Measurements from ENCODE around the gene PML. TPM values are rescaled to one million over a fixed set of nuclear protein-coding genes. Genes with fewer than 3 reads are reported as not detected.

The PML gene
- total RNA-seq, 1 donor from 2014 or later, result 28.4 TPM

GRCh38 chr15:74006774-74007639, 12.5 kb downstream of the PML start:
- no peak for DNase-seq (ENCODE audit: low read depth, low spot score)

GRCh38 chr15:74007820-74008371, 13.4 kb downstream of the PML start:
- no peak for DNase-seq (ENCODE audit: low read depth, low spot score)

- DNase-seq (ENCODE audit: low read depth, low spot score), result no peak
Observed at GRCh38 chr15:74008901-74009300, 14.4 kb downstream of the PML start.

- no peak for DNase-seq (ENCODE audit: low read depth, low spot score)
Observed at GRCh38 chr15:74010929-74011540, 16.5 kb downstream of the PML start.

- DNase-seq (ENCODE audit: low read depth, low spot score), result peak; percentile 78
Observed at GRCh38 chr15:74011610-74012009, 17.1 kb downstream of the PML start.

- DNase-seq (ENCODE audit: low read depth, low spot score), result no peak
Observed at GRCh38 chr15:74013374-74013894, 18.9 kb downstream of the PML start.

GRCh38 chr15:74019734-74020133, 25.2 kb downstream of the PML start:
- no peak for DNase-seq (ENCODE audit: low read depth, low spot score)

- no peak for DNase-seq (ENCODE audit: low read depth, low spot score)
Observed at GRCh38 chr15:74022706-74023470, 28.4 kb downstream of the PML start.

- DNase-seq (ENCODE audit: low read depth, low spot score), result no peak
Observed at GRCh38 chr15:74024687-74025086, 30.2 kb downstream of the PML start.

GRCh38 chr15:74025436-74025835, 30.9 kb downstream of the PML start:
- DNase-seq (ENCODE audit: low read depth, low spot score), result peak; percentile 45

- no peak for DNase-seq (ENCODE audit: low read depth, low spot score)
Observed at GRCh38 chr15:74027688-74028087, 33.2 kb downstream of the PML start.

- DNase-seq (ENCODE audit: low read depth, low spot score), result no peak
Observed at GRCh38 chr15:74028646-74029045, 34.1 kb downstream of the PML start.

- no peak for DNase-seq (ENCODE audit: low read depth, low spot score)
Observed at GRCh38 chr15:74032046-74032445, 37.5 kb downstream of the PML start.

GRCh38 chr15:74032606-74033561, 38.4 kb downstream of the PML start:
- DNase-seq (ENCODE audit: low read depth, low spot score), result no peak

- DNase-seq (ENCODE audit: low read depth, low spot score), result no peak
Observed at GRCh38 chr15:74034206-74034755, 39.8 kb downstream of the PML start.

GRCh38 chr15:74035121-74036017, 40.9 kb downstream of the PML start:
- DNase-seq (ENCODE audit: low read depth, low spot score), result no peak

- DNase-seq (ENCODE audit: low read depth, low spot score), result peak; percentile 39
Observed at GRCh38 chr15:74036271-74037170, 42.0 kb downstream of the PML start.

All from pulmonary artery endothelial cell (primary cell).